ENCODE measurements around the gene SLC39A5.

- TF ChIP-seq CTCF (IDR thresholded peaks at IDR 0.05) (no peak), POLR2AphosphoS5 (IDR thresholded peaks at IDR 0.05; ENCODE audit: insufficient read depth in 1 of 2, low read depth in 1 of 2) (no peak), POLR2A (IDR thresholded peaks at IDR 0.05) (no peak)
Observed at GRCh38 chr12:56229916-56230431, at the start of gene SLC39A5.
